Parathyroid adenoma (tissue), 2 donors: ENCODE data around the gene KLHL10.

Experiments
- H2AFZ ChIP-seq: fragments of 300-600 bp; sonication (generic); one replicate; pipeline ENCODE4 v1.7.0; 2017; ENCODE audit warnings: antibody characterized with exemption, mild to moderate bottlenecking
- H3K27ac ChIP-seq: fragments of 300-600 bp; sonication (generic); one replicate; pipeline ENCODE4 v1.7.0; 2017
- H3K27me3 ChIP-seq: fragments of 300-600 bp; sonication (generic); one replicate; pipeline ENCODE4 v1.7.0; 2017; ENCODE audit warnings: low read length; ENCODE audit not compliant: control insufficient read depth, insufficient read depth
- H3K36me3 ChIP-seq: fragments of 300-600 bp; sonication (generic); one replicate; pipeline ENCODE4 v1.7.0; 2017; ENCODE audit warnings: low read length; ENCODE audit not compliant: control insufficient read depth, insufficient read depth
- H3K4me1 ChIP-seq: fragments of 300-600 bp; sonication (generic); one replicate; pipeline ENCODE4 v1.7.0; 2017; ENCODE audit warnings: control low read depth
- H3K4me2 ChIP-seq: fragments of 300-600 bp; sonication (generic); one replicate; pipeline ENCODE4 v1.7.0; 2017; ENCODE audit warnings: low read length
- H3K4me3 ChIP-seq: fragments of 300-600 bp; sonication (generic); one replicate; pipeline ENCODE4 v1.7.0; 2017; ENCODE audit warnings: low read depth, low read length
- H3K79me2 ChIP-seq: fragments of 300-600 bp; sonication (generic); one replicate; pipeline ENCODE4 v1.7.0; 2017; ENCODE audit warnings: control low read depth
- H3K9ac ChIP-seq: fragments of 300-600 bp; sonication (generic); one replicate; pipeline ENCODE4 v1.7.0; 2017; ENCODE audit warnings: mild to moderate bottlenecking
- H3K9me3 ChIP-seq: fragments of 300-600 bp; sonication (generic); one replicate; pipeline ENCODE4 v1.7.0; 2017; ENCODE audit warnings: low read length; ENCODE audit not compliant: control insufficient read depth
- CTCF ChIP-seq: fragments of 300-600 bp; sonication (generic); IDR thresholded peaks from one replicate; pipeline ENCODE4 v1.7.0; 2017; ENCODE audit warnings: antibody characterized with exemption, mild to moderate bottlenecking
- donor health status: primary hyperparathyroidism.

Gene KLHL10

DNA sequence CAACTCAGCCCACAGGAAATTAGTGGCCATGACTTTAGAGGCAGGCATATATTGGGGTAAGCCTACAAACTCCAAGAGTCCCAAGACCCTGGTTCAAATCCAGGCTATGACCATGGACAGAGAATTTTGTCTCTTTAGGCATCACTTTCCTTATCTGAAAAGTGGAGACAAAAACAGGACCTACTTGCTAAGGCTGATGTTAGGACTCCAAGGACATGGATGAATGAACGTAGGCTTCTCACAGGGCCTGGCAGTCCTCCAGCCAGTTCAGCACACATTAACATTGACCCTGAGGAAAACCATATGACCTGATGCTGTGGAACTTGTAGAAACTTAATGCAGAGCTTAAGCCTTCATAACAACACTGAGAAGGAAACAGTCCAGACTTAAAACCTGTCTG lies 23.4 kb upstream of the KLHL10 start:
- H3K36me3 ChIP-seq = no peaks in the 10 kb centered on the region
- H3K27me3 ChIP-seq = no peaks in the 10 kb centered on the region
- H3K9ac ChIP-seq = no peak overlapping the region
- H3K4me1 ChIP-seq = peaks cover 12% of the 10 kb centered on the region
- H3K4me3 ChIP-seq = no peak overlapping the region
- no peaks in the 10 kb centered on the region for H3K9me3 ChIP-seq
- no peak for TF ChIP-seq CTCF
- H3K79me2 ChIP-seq = no peaks in the 10 kb centered on the region
- peak overlapping the region; percentile 48 for H3K27ac ChIP-seq
- H2AFZ ChIP-seq = peak overlapping the region; percentile 16
- H3K4me2 ChIP-seq = peak overlapping the region; percentile 80

- H3K79me2 ChIP-seq = no peaks in the 10 kb centered on the region
- H3K27me3 ChIP-seq = no peaks in the 10 kb centered on the region
- no peaks in the 10 kb centered on the region for H3K36me3 ChIP-seq
- no peaks in the 10 kb centered on the region for H3K9me3 ChIP-seq
- no peak overlapping the region for H3K4me3 ChIP-seq
- H3K27ac ChIP-seq = no peak overlapping the region
- TF ChIP-seq CTCF = no peak
- H3K4me2 ChIP-seq = no peak overlapping the region
- H3K9ac ChIP-seq = no peak overlapping the region
- H2AFZ ChIP-seq = no peak overlapping the region
- H3K4me1 ChIP-seq = peaks cover 8% of the 10 kb centered on the region
Observed at GRCh38 chr17:41816637-41817320, 20.8 kb upstream of the KLHL10 start.

- Histone ChIP-seq H3K27ac (no peak overlapping the region), H3K4me2 (no peak overlapping the region), H3K36me3 (no peaks in the 10 kb centered on the region), H3K4me1 (peaks cover 8% of the 10 kb centered on the region), H3K79me2 (no peaks in the 10 kb centered on the region), H3K9ac (no peak overlapping the region), H2AFZ (no peak overlapping the region), H3K27me3 (no peaks in the 10 kb centered on the region), H3K4me3 (no peak overlapping the region), H3K9me3 (no peaks in the 10 kb centered on the region)
- TF ChIP-seq CTCF = no peak
Observed at GRCh38 chr17:41818024-41818423, 19.6 kb upstream of the KLHL10 start.

GRCh38 chr17:41821776-41822175 lies 15.8 kb upstream of the KLHL10 start:
- H3K79me2 ChIP-seq = no peaks in the 10 kb centered on the region
- H3K4me1 ChIP-seq = no peaks in the 10 kb centered on the region
- no peak overlapping the region for H3K27ac ChIP-seq
- H3K27me3 ChIP-seq = no peaks in the 10 kb centered on the region
- H3K36me3 ChIP-seq = no peaks in the 10 kb centered on the region
- no peak overlapping the region for H3K4me3 ChIP-seq
- TF ChIP-seq CTCF = no peak
- H3K4me2 ChIP-seq = no peak overlapping the region
- no peak overlapping the region for H3K9ac ChIP-seq
- no peak overlapping the region for H2AFZ ChIP-seq
- no peaks in the 10 kb centered on the region for H3K9me3 ChIP-seq
